ENCODE results near the gene HTR4. TPM values are rescaled to one million over a fixed set of nuclear protein-coding genes. Genes with fewer than 3 reads are reported as not detected.

The HTR4 gene
- total RNA-seq, 1 experiment from 2014 or later = not detected

- DNase-seq (ENCODE audit: low read depth in 1 of 2, low spot score in 2 of 2) = no peak
- Histone ChIP-seq H3K36me3 (no peaks in the 10 kb centered on the region), H3K4me1 (replicated peaks) (no peaks in the 10 kb centered on the region), H3K9me3 (replicated peaks) (no peaks in the 10 kb centered on the region), H3K4me3 (no peak overlapping the region), H3K27ac (no peak overlapping the region), H3K27me3 (replicated peaks) (0 out of 2 replicates have a peak, but pooled peaks cover 7% of the 10 kb centered on the region)
Measured at GRCh38 chr5:148523139-148523538, 131.2 kb downstream of the HTR4 start.

- Histone ChIP-seq H3K27me3 (replicated peaks) (peaks cover 7% of the 10 kb centered on the region; the same call in 1 of the 2 replicates), H3K4me1 (replicated peaks) (no peaks in the 10 kb centered on the region), H3K9me3 (replicated peaks) (no peaks in the 10 kb centered on the region), H3K36me3 (no peaks in the 10 kb centered on the region), H3K27ac (no peak overlapping the region), H3K4me3 (no peak overlapping the region)
- no peak for DNase-seq (ENCODE audit: low read depth in 1 of 2, low spot score in 2 of 2)
Measured at GRCh38 chr5:148515460-148515859, 138.9 kb downstream of the HTR4 start.

- H3K9me3 ChIP-seq (replicated peaks) = no peaks in the 10 kb centered on the region
- no peak for DNase-seq (ENCODE audit: low read depth in 1 of 2, low spot score in 2 of 2)
- no peak overlapping the region for H3K4me3 ChIP-seq
- no peaks in the 10 kb centered on the region for H3K4me1 ChIP-seq (replicated peaks)
- H3K36me3 ChIP-seq = no peaks in the 10 kb centered on the region
- no peak overlapping the region for H3K27ac ChIP-seq
- H3K27me3 ChIP-seq (replicated peaks) = no peaks in the 10 kb centered on the region; the same call in 1 of the 2 replicates
Measured at GRCh38 chr5:148514344-148514743, 140.0 kb downstream of the HTR4 start.

- no peaks in the 10 kb centered on the region for H3K9me3 ChIP-seq (replicated peaks)
- no peak for DNase-seq (ENCODE audit: low read depth in 1 of 2, low spot score in 2 of 2)
- H3K4me3 ChIP-seq = no peak overlapping the region
- H3K27ac ChIP-seq = no peak overlapping the region
- no peaks in the 10 kb centered on the region for H3K4me1 ChIP-seq (replicated peaks)
- H3K27me3 ChIP-seq (replicated peaks) = no peaks in the 10 kb centered on the region; the same call in 1 of the 2 replicates
- H3K36me3 ChIP-seq = no peaks in the 10 kb centered on the region
Measured at GRCh38 chr5:148512498-148512897, 141.8 kb downstream of the HTR4 start.

GRCh38 chr5:148511810-148512347, 142.4 kb downstream of the HTR4 start:
- Histone ChIP-seq H3K4me3 (no peak overlapping the region), H3K36me3 (no peaks in the 10 kb centered on the region), H3K4me1 (replicated peaks) (no peaks in the 10 kb centered on the region), H3K27me3 (replicated peaks) (no peaks in the 10 kb centered on the region; the same call in 1 of the 2 replicates), H3K9me3 (replicated peaks) (no peaks in the 10 kb centered on the region), H3K27ac (no peak overlapping the region)
- DNase-seq (ENCODE audit: low read depth in 1 of 2, low spot score in 2 of 2) = no peak

- Histone ChIP-seq H3K9me3 (replicated peaks) (no peaks in the 10 kb centered on the region), H3K4me3 (no peak overlapping the region), H3K27ac (no peak overlapping the region), H3K36me3 (no peaks in the 10 kb centered on the region), H3K27me3 (replicated peaks) (no peaks in the 10 kb centered on the region; the same call in 1 of the 2 replicates), H3K4me1 (replicated peaks) (no peaks in the 10 kb centered on the region)
- DNase-seq (ENCODE audit: low read depth in 1 of 2, low spot score in 2 of 2) = no peak
Measured at GRCh38 chr5:148509893-148510292, 144.4 kb downstream of the HTR4 start.

GRCh38 chr5:148507648-148508047, 146.7 kb downstream of the HTR4 start:
- Histone ChIP-seq H3K36me3 (no peaks in the 10 kb centered on the region), H3K27me3 (replicated peaks) (no peaks in the 10 kb centered on the region; the same call in 1 of the 2 replicates), H3K4me3 (no peak overlapping the region), H3K9me3 (replicated peaks) (no peaks in the 10 kb centered on the region), H3K27ac (no peak overlapping the region), H3K4me1 (replicated peaks) (no peaks in the 10 kb centered on the region)
- no peak for DNase-seq (ENCODE audit: low read depth in 1 of 2, low spot score in 2 of 2)

DNA sequence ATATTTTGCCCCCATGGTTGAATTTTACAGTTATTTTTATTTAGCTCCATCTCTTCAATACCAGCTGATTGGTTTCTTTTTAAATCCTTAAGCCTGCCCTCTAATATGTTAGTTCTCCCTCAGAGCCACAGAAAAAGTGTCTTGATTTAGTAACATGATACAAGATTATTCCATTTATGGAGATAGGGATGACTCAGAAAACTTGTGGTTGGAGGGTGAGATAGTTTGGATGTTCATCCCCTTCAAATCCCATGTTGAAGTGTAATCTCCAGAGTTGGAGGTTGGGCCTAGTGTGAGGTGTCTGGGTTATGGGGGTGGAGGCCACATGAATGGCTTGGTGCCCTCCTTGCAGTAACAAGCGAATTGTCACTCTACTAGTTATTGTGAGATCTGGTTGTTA, 154.9 kb downstream of the HTR4 start:
- no peaks in the 10 kb centered on the region for H3K9me3 ChIP-seq (replicated peaks)
- DNase-seq (ENCODE audit: low read depth in 1 of 2, low spot score in 2 of 2) = no peak
- H3K36me3 ChIP-seq = no peaks in the 10 kb centered on the region
- no peak overlapping the region for H3K4me3 ChIP-seq
- H3K27me3 ChIP-seq (replicated peaks) = peaks cover 4% of the 10 kb centered on the region; the same call in 1 of the 2 replicates
- H3K4me1 ChIP-seq (replicated peaks) = no peaks in the 10 kb centered on the region
- H3K27ac ChIP-seq = no peak overlapping the region

GRCh38 chr5:148497757-148498156, 156.6 kb downstream of the HTR4 start:
- no peak overlapping the region for H3K4me3 ChIP-seq
- H3K27me3 ChIP-seq (replicated peaks) = peaks cover 9% of the 10 kb centered on the region; the same call in 1 of the 2 replicates
- no peaks in the 10 kb centered on the region for H3K4me1 ChIP-seq (replicated peaks)
- no peak overlapping the region for H3K27ac ChIP-seq
- no peaks in the 10 kb centered on the region for H3K36me3 ChIP-seq
- DNase-seq (ENCODE audit: low read depth in 1 of 2, low spot score in 2 of 2) = no peak
- H3K9me3 ChIP-seq (replicated peaks) = no peaks in the 10 kb centered on the region

- H3K27ac ChIP-seq = no peak overlapping the region
- no peak overlapping the region for H3K4me3 ChIP-seq
- no peaks in the 10 kb centered on the region for H3K9me3 ChIP-seq (replicated peaks)
- peaks cover 18% of the 10 kb centered on the region for H3K27me3 ChIP-seq (replicated peaks)
- no peak for DNase-seq (ENCODE audit: low read depth in 1 of 2, low spot score in 2 of 2)
- H3K4me1 ChIP-seq (replicated peaks) = no peaks in the 10 kb centered on the region
- H3K36me3 ChIP-seq = no peaks in the 10 kb centered on the region
Measured at GRCh38 chr5:148492351-148492750, 162.0 kb downstream of the HTR4 start.

DNA sequence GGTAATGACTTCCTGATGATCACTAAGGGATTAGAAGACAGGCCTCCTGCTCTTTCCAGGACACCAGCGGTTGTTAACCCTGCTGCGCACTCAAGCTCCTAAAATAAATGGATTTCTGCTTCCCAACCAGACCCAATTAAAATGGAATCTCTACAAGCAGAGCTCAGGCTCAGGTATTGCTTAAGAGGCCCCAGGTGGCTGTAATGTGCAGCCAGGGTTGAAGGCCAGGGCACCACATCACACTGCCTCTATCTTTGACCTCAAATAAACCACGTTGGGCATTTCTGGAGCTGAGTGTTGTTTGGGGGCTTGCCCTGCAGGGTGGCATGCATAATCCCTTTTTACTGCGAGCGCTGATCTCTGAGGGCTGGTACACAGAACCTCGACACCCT, 162.5 kb downstream of the HTR4 start:
- DNase-seq (ENCODE audit: low read depth in 1 of 2, low spot score in 2 of 2) = no peak
- H3K27me3 ChIP-seq (replicated peaks) = peaks cover 20% of the 10 kb centered on the region

DNA sequence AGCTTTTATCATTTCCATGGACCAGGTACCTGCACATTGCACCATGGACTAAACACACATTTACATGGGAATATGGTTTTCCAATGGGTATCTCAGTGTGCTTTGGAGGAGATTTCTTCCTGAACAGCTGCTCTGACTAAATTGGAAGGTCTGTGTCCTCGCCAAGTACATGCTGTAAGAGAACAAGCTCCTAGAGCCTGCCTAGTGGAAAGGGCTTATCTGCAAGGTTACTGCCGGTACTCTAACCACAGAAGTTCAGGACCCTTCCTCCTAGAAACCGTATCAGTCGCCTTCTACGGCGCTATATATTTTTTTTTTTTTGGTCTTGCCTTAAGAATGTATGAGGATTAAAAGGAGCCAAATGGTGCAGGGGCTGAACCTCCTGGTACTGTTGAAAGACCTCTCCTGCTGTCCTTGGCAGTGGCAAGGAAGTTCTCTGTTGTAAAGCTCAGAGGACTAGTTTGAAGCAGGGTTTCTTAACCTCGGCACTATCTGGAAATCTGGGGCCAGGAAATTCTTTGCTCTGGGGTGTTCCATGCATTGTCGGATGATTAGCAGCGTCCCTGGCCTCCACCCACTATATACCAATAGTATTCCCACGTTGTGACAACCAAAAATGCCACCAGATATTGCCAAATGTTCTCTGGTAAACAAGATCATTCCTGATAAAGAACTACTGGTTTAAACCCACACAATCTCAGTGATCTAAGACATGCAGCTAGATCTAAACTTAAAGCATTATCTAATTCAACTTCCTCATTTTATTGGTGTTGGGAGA, 163.1 kb downstream of the HTR4 start:
- no peak for DNase-seq (ENCODE audit: low read depth in 1 of 2, low spot score in 2 of 2)
- Histone ChIP-seq H3K36me3 (no peaks in the 10 kb centered on the region), H3K27ac (no peak overlapping the region), H3K4me3 (no peak overlapping the region), H3K27me3 (replicated peaks) (peaks cover 20% of the 10 kb centered on the region), H3K9me3 (replicated peaks) (no peaks in the 10 kb centered on the region), H3K4me1 (replicated peaks) (no peaks in the 10 kb centered on the region)

More for the DNA sequence above, 162.5 kb downstream of the HTR4 start:
- no peaks in the 10 kb centered on the region for H3K36me3 ChIP-seq
- no peaks in the 10 kb centered on the region for H3K4me1 ChIP-seq (replicated peaks)
- no peaks in the 10 kb centered on the region for H3K9me3 ChIP-seq (replicated peaks)
- no peak overlapping the region for H3K27ac ChIP-seq
- no peak overlapping the region for H3K4me3 ChIP-seq

GRCh38 chr5:148488757-148489156, 165.6 kb downstream of the HTR4 start:
- no peaks in the 10 kb centered on the region for H3K9me3 ChIP-seq (replicated peaks)
- H3K27me3 ChIP-seq (replicated peaks) = peaks cover 16% of the 10 kb centered on the region
- no peak overlapping the region for H3K4me3 ChIP-seq
- no peaks in the 10 kb centered on the region for H3K4me1 ChIP-seq (replicated peaks)
- H3K27ac ChIP-seq = no peak overlapping the region
- no peak for DNase-seq (ENCODE audit: low read depth in 1 of 2, low spot score in 2 of 2)
- no peaks in the 10 kb centered on the region for H3K36me3 ChIP-seq

DNA sequence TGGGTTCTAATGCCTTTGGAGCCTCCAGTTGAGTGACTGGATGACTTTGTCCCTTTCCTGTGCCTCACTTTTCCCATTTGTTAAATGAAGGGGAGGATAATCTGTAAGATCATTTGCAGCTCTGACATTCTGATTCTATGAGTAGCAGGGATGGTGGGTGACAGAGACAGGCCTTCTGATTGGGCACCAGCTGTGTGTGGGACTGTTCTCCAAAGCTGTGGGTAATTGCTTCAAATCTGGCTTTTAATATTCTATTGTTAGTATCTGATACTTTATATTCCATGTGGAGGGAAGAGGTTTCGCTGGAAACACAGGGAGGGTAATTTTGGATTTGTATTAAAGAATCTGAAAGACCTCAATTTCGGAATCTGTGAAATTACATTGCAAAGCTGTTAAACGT, 167.9 kb downstream of the HTR4 start:
- no peak for DNase-seq (ENCODE audit: low read depth in 1 of 2, low spot score in 2 of 2)
- H3K36me3 ChIP-seq = no peaks in the 10 kb centered on the region

More for the DNA sequence above, 167.9 kb downstream of the HTR4 start:
- Histone ChIP-seq H3K4me3 (no peak overlapping the region), H3K27me3 (replicated peaks) (peaks cover 15% of the 10 kb centered on the region), H3K4me1 (replicated peaks) (no peaks in the 10 kb centered on the region), H3K9me3 (replicated peaks) (0 out of 2 replicates have a peak, but pooled peaks cover 4% of the 10 kb centered on the region), H3K27ac (no peak overlapping the region)
